Fibroblast of mammary gland (primary cell): ENCODE data around the gene KCNK15.

Experiments used
- DNase-seq: peaks from one replicate; pipeline ENCODE4 v3.0.0-alpha.2; 2010; ENCODE audit warnings: low read depth
- H3K4me3 ChIP-seq: 2 replicates; pipeline ENCODE4 v1.5.1; 2011; ENCODE audit warnings: low read depth, mild to moderate bottlenecking, low read length, moderate library complexity; ENCODE audit not compliant: control insufficient read depth
- CTCF ChIP-seq: conservative IDR thresholded peaks from 2 replicates; pipeline ENCODE4 v1.5.1; 2011; ENCODE audit warnings: low read depth, low read length, inconsistent platforms; ENCODE audit not compliant: control insufficient read depth, insufficient read depth

The KCNK15 gene

GRCh38 chr20:44707018-44707579 is 38.6 kb upstream of the KCNK15 start:
- TF ChIP-seq CTCF = no peak
- DNase-seq = no peak

GRCh38 chr20:44709380-44709779 is 36.3 kb upstream of the KCNK15 start:
- no peak for DNase-seq
- no peak for TF ChIP-seq CTCF
- no peak overlapping the region for H3K4me3 ChIP-seq

More at GRCh38 chr20:44707018-44707579, 38.6 kb upstream of the KCNK15 start:
- no peak overlapping the region for H3K4me3 ChIP-seq

GRCh38 chr20:44709797-44710196 is 35.9 kb upstream of the KCNK15 start:
- no peak overlapping the region for H3K4me3 ChIP-seq
- no peak for TF ChIP-seq CTCF
- no peak for DNase-seq

GRCh38 chr20:44711237-44711636 is 34.4 kb upstream of the KCNK15 start:
- H3K4me3 ChIP-seq = no peak overlapping the region
- TF ChIP-seq CTCF = no peak
- peak; percentile 71 for DNase-seq

- no peak overlapping the region for H3K4me3 ChIP-seq
- no peak for TF ChIP-seq CTCF
- no peak for DNase-seq
These were observed 31.5 kb upstream of the KCNK15 start for GRCh38 chr20:44714102-44714700.

- peak within 1 kb of the TSS; percentile 15 for H3K4me3 ChIP-seq
- DNase-seq = peak; percentile 85
These were observed 30.8 kb upstream of the KCNK15 start, which contains the start of gene CCN5 for GRCh38 chr20:44714701-44715498. TSS of gene CCN5 (plus strand) at chr20:44715369. CDS start at chr20:44715391, 22 bp downstream.

More at GRCh38 chr20:44714701-44715498, 30.8 kb upstream of the KCNK15 start, which contains the start of gene CCN5:
- TF ChIP-seq CTCF = no peak
